SKM-1 treated with dmso at 0.1 percent for 144 hours (cell line): ENCODE data around the gene THSD7A.

Experiments used
- DNase-seq: peaks from one replicate; lab custom pipeline; 2025; ENCODE audit not compliant: unreplicated experiment; lab: John Stamatoyannopoulos, UW

The THSD7A gene

GRCh38 chr7:11706666-11707605, 125.1 kb downstream of the THSD7A start:
- no peak for DNase-seq

- DNase-seq, result no peak
Observed at GRCh38 chr7:11703829-11704228, 128.2 kb downstream of the THSD7A start.

GRCh38 chr7:11702938-11703337, 129.1 kb downstream of the THSD7A start:
- no peak for DNase-seq

GRCh38 chr7:11701829-11702560, 130.0 kb downstream of the THSD7A start:
- no peak for DNase-seq

- DNase-seq, result no peak
Observed at GRCh38 chr7:11699666-11700065, 132.3 kb downstream of the THSD7A start.

DNA sequence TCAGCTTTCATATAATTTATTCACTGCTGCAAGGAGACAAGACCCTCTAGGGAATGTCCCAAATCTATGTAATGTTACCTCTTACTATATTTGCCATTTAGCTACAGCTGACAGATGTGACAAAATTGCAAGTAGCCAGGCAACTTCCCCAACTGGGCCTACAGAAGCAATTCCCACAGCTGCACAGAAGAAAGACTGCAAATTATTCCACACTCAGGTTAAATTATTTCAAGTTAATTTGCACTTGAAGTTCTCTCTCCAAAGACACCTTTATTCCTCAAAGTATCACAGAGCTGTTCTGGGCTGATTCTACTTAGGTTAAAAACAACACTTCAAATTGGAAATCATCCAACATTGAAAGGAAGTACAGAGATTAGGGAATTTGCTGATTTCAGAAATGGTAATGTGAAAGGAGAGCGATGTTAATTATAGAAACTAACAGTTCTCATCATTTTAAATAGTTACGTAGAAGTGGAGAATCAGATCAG, 133.6 kb downstream of the THSD7A start:
- no peak for DNase-seq

GRCh38 chr7:11690395-11690794, 141.6 kb downstream of the THSD7A start:
- no peak for DNase-seq

DNA sequence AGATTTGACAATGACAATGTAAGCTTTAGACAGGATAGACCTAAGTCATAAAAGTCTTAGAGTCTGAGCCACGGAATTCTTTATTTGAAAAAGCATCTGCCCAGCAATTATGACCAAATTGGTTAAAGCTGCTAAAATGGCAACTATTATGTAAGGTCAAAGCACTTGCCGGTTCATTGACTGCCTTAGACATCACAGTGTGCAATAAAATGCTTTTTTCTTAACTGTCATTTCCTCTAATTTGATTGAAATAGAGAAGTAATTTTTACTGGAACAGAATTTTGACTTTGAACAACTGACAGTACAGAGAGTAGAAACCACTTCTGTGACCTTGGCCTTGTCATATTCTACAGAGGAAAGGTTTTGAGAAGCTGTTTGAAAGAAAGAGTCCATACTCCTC, 142.9 kb downstream of the THSD7A start:
- DNase-seq, result no peak

- DNase-seq, result no peak
Observed at GRCh38 chr7:11681461-11681860, 150.5 kb downstream of the THSD7A start.

DNA sequence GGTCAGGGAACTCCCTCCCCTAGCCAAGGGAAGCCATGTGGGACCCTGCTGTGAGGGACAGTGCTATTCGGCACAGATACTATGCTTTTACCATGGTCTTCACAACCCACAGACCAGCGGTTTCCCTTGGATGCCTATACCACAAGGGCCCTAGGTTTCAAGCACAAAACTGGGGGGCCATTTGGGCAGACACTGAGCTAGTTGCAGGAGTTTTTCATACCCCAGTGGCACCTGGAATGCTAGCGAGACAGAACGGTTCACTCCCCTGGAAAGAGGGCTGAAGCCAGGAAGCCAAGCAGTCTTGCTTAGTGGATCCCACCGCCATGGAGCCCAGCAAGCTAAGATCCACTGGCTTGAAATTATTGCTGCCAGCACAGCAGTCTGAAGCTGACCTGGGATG, 156.8 kb downstream of the THSD7A start:
- DNase-seq, result no peak

GRCh38 chr7:11668727-11669126, 163.3 kb downstream of the THSD7A start:
- DNase-seq, result no peak

GRCh38 chr7:11667810-11668185, 164.2 kb downstream of the THSD7A start:
- DNase-seq, result no peak

- DNase-seq, result no peak
Observed at GRCh38 chr7:11667071-11667809, 164.8 kb downstream of the THSD7A start.

DNA sequence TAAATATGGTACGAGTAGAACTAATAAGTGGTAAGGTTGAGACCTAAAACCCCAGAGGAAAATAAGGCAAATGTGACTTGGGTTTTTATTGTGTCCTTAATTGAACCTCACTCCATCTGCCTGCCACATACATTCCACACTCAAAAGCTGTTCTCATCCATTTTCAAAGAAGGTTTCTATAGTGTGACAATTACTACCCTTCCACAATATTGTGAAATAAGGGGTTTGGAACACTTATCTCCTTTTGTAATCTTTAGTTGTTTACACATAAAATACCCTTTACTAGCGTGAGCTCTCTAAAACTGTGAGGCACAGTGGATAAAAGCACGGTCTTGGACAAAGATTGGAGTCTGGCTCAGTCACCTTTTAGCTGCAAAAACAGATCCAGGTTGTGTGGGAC, 166.6 kb downstream of the THSD7A start:
- no peak for DNase-seq

DNA sequence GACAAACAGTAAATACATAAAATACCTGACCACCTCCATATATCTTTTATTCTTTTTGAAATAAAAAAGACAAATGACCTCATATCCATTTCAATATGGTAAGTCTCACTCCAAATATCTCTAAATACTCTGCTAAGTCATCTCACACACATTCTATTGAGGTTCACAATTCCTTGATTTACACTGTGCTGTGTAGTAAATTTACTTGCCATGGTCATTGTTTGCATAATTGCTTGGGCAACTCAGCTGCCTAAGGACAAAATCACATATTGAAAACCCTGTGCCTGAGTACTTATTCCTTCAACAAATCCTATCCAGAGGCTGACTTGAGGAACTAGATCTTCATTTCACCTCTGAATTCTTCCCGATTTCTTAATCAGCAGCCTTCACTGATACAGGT, 176.4 kb downstream of the THSD7A start:
- no peak for DNase-seq

GRCh38 chr7:11655163-11655562, 176.8 kb downstream of the THSD7A start:
- DNase-seq, result no peak

- no peak for DNase-seq
Observed at GRCh38 chr7:11650500-11650899, 181.5 kb downstream of the THSD7A start.

DNA sequence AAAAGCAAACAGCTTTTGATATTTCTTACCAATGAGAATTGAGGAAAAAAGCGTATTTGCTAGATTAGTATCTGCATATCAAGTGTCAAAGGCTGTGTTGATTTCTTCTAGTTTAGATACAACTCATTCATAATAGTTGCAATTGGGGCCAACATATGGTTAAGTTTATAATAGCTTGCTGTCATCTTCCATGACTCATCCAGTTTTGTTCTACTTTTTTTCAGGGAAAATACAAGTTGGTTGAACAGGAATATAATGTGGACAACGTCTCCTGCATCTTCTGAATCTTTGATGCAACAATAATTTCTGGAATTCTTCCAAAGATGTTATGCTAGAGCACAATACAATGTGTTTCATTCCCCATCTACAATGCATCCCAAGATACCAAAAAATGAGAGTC, 182.0 kb downstream of the THSD7A start:
- DNase-seq, result no peak

- no peak for DNase-seq
Observed at GRCh38 chr7:11648980-11649379, 183.0 kb downstream of the THSD7A start.

DNA sequence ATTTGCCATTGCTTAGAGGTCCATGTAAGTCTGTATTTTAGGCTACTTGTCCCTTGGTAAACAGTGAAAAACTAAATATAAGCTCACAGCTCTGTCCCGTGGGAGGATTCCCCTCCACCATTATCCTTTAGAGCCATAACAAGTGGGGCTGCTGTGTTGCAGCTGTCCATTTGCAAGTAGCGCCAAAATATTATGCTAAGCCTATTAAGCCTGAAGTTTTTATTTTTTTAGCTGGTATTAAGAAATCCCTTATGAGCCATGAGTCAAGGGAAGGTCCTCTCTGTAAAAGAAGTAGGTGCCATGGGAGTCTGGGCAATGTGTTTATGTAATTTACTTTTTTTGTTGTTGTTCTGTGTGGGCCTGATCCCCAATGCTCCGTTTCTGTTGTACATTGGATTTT, 183.9 kb downstream of the THSD7A start:
- DNase-seq, result no peak

DNA sequence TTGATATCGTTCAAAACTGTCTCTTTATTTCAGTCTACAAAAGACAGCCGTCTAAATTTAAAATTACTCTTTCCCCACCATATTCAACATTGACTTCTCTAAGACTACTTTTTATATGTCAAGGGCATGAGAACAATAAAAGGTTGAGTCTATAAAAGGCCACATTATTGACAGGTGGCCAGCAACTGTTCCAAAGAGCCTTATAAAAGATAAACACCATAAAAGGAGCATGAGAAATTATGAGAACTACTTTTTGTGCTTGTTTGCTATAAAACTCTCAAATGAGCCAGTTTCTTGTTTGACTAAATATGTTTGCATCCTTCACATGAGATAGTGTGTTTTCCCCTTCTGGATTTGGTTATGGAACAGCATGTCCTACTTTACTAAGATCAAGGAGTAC, 189.2 kb downstream of the THSD7A start:
- no peak for DNase-seq
